K562 (cell line): ENCODE data around the gene SMC5. TPM values are rescaled to one million over a fixed set of nuclear protein-coding genes. Genes with fewer than 3 reads are reported as not detected.

Experiments
- HNRNPK ChIP-seq: fragments of 200-400 bp; formaldehyde crosslinking; IDR thresholded peaks from one replicate; pipeline ENCODE4 v1.6.1; 2018; ENCODE audit warnings: mild to moderate bottlenecking, low read depth, low read length; ENCODE audit not compliant: poor library complexity, severe bottlenecking
- MBD2 ChIP-seq: sonication (generic); IDR thresholded peaks from 2 replicates; pipeline ENCODE4 v1.6.1; 2016; ENCODE audit warnings: low read depth, borderline replicate concordance
- MED1 ChIP-seq: sonication (generic); formaldehyde crosslinking; IDR thresholded peaks from 2 replicates; pipeline ENCODE4 v1.8.1; 2023; ENCODE audit warnings: missing genetic modification reagents, borderline replicate concordance
- MGA ChIP-seq: fragments of 450-650 bp; IDR thresholded peaks from 2 replicates; pipeline ENCODE4 v1.6.1; 2016; ENCODE audit warnings: mild to moderate bottlenecking, moderate library complexity
- MIER1 ChIP-seq: fragments of 450-650 bp; IDR thresholded peaks from 2 replicates; pipeline ENCODE4 v1.6.1; 2016; ENCODE audit warnings: antibody characterized with exemption, mild to moderate bottlenecking, low read depth
- MTA3 ChIP-seq: fragments of 450-650 bp; formaldehyde crosslinking; IDR thresholded peaks from 2 replicates; pipeline ENCODE4 v1.6.1; 2017; ENCODE audit warnings: mild to moderate bottlenecking, borderline replicate concordance
- PCBP2 ChIP-seq: fragments of 200-400 bp; formaldehyde crosslinking; IDR thresholded peaks from 2 replicates; pipeline ENCODE4 v1.6.1; 2018; ENCODE audit warnings: low read length, low read depth, mild to moderate bottlenecking, moderate library complexity; ENCODE audit not compliant: poor library complexity, severe bottlenecking
- RB1 ChIP-seq: fragments of 450-650 bp; IDR thresholded peaks from 2 replicates; pipeline ENCODE4 v1.6.1; 2017; ENCODE audit warnings: low read depth, mild to moderate bottlenecking
- RBM34 ChIP-seq: fragments of 200-400 bp; formaldehyde crosslinking; IDR thresholded peaks from 2 replicates; pipeline ENCODE4 v1.6.1; 2018; ENCODE audit warnings: low read length, borderline replicate concordance; ENCODE audit not compliant: insufficient read depth
- RNF2 ChIP-seq: sonication (generic); IDR thresholded peaks from 2 replicates; pipeline ENCODE4 v1.6.1; 2016
- SAP30 ChIP-seq: fragments of 200-600 bp; sonication (generic); IDR thresholded peaks from 2 replicates; pipeline ENCODE4 v1.6.1; 2012; ENCODE audit warnings: borderline replicate concordance, low read depth, mild to moderate bottlenecking, moderate library complexity, low read length, control low read depth, inconsistent platforms; ENCODE audit not compliant: insufficient read depth, poor library complexity, severe bottlenecking
- SMARCA4 ChIP-seq: fragments of 450-650 bp; IDR thresholded peaks from 2 replicates; pipeline ENCODE4 v1.6.1; 2016
- TRIM28 ChIP-seq: fragments of 450-650 bp; IDR thresholded peaks from 2 replicates; pipeline ENCODE4 v1.6.1; 2017
- ZBTB1 ChIP-seq: sonication (generic); formaldehyde crosslinking; IDR thresholded peaks from 2 replicates; pipeline ENCODE4 v1.8.1; 2023; ENCODE audit warnings: missing genetic modification reagents, low read depth, mild to moderate bottlenecking, borderline replicate concordance
- ZNF316 ChIP-seq: fragments of 450-650 bp; IDR thresholded peaks from 2 replicates; pipeline ENCODE4 v1.6.1; 2016
- polyA plus RNA-seq, 8 experiments: library from polyadenylated mRNA; depleted of rRNA in 4 of 8; stranded (reverse) in 5 of 8; unstranded in 3 of 8; fragments of >200 nt; fragmentation: Nextera tagmentation in 2 of 8; fragmentation: Illumina TruSeq in 1 of 8; extraction: Ambion mirVana in 2 of 8; extraction: Trizol in 1 of 8; gene quantifications; 2 replicates each; pipeline versions ENCODE4 v1.2.1 to v1.2.3, GENCODE V29; 2011 to 2014; ENCODE audit warnings: inconsistent platforms in 1 of 8, missing spikeins in 1 of 8
- total RNA-seq, 7 experiments: library from RNA; depleted of rRNA in 6 of 7; stranded (reverse); fragments of >200 nt in 6 of 7; fragmentation: Illumina TruSeq in 2 of 7; extraction: Trizol in 2 of 7; gene quantifications; 2 replicates each; pipeline versions ENCODE4 v1.2.1 to v1.2.3, GENCODE V29; 2011 to 2021; ENCODE audit warnings: low replicate concordance in 1 of 7
- TF ChIP-seq, protein P1 (sequence below): fragments of 150-350 bp; conservative IDR thresholded peaks from 2 replicates; pipeline ENCODE4 v1.6.1; 2014; ENCODE audit warnings: low read length

SMC5 gene
- total and polyA plus RNA-seq, 9 of the 15 experiments (the other 6 are each of a cell fraction or from before 2014, with no cell fraction given): 3.5 to 43.2 (median 21.4) TPM

DNA sequence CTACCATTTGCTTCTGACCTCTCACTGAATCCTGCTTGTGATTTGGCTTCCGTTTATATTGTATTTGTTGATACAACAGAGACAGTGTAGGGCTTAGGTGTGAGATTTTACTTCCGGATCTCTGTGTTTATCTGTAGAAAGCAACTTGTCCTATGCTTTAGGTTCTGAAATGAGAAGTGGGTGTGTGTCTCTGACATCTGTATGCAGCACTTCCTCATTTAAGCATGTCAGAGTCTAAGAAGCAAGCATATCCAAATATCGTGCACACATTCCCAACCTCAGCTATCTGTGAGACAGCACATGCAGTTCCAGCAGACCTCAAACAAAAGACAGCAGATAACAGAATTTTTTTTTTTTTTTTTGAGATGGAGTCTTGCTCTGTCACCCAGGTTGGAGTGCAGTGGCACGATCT is 139.4 kb downstream of the SMC5 start (continued):
- peak; percentile 36; the same call in 1 of the 2 replicates for TF ChIP-seq MGA
- no peak for TF ChIP-seq RBM34
- no peak for TF ChIP-seq HNRNPK
- peak; percentile 25; the same call in 1 of the 2 replicates for TF ChIP-seq MBD2
- TF ChIP-seq SAP30: no peak
- no peak for TF ChIP-seq MIER1
- TF ChIP-seq PCBP2: no peak
- TF ChIP-seq MTA3: 0 out of 2 replicates have a peak, but pooled peaks have one; percentile 12
- peak; percentile 38; the same call in 1 of the 2 replicates for TF ChIP-seq RNF2
- TF ChIP-seq ZNF316: no peak
- TF ChIP-seq MED1 (CRISPR knock-in tag): no peak
- no peak for TF ChIP-seq ZBTB1 (CRISPR knock-in tag)
- TF ChIP-seq, protein P1, sequence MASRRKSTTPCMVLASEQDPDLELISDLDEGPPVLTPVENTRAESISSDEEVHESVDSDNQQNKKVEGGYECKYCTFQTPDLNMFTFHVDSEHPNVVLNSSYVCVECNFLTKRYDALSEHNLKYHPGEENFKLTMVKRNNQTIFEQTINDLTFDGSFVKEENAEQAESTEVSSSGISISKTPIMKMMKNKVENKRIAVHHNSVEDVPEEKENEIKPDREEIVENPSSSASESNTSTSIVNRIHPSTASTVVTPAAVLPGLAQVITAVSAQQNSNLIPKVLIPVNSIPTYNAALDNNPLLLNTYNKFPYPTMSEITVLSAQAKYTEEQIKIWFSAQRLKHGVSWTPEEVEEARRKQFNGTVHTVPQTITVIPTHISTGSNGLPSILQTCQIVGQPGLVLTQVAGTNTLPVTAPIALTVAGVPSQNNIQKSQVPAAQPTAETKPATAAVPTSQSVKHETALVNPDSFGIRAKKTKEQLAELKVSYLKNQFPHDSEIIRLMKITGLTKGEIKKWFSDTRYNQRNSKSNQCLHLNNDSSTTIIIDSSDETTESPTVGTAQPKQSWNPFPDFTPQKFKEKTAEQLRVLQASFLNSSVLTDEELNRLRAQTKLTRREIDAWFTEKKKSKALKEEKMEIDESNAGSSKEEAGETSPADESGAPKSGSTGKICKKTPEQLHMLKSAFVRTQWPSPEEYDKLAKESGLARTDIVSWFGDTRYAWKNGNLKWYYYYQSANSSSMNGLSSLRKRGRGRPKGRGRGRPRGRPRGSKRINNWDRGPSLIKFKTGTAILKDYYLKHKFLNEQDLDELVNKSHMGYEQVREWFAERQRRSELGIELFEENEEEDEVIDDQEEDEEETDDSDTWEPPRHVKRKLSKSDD: no peak
- no peak for TF ChIP-seq TRIM28
- TF ChIP-seq SMARCA4: peak; percentile 87
- no peak for TF ChIP-seq RB1
